ENCODE measurements around the gene FKRP. TPM values are rescaled to one million over a fixed set of nuclear protein-coding genes. Genes with fewer than 3 reads are reported as not detected.
"Not testable (repeated sequence)": the region's sequence is repeated elsewhere in the genome, so short reads cannot be mapped to it uniquely, and the experiment has no call there.

FKRP gene
- total RNA-seq, 1 experiment from 2014 or later, result 19.4 TPM

GRCh38 chr19:46760363-46760762, 14.5 kb downstream of the FKRP start:
- H3K36me3 ChIP-seq (ENCODE audit: control insufficient read depth in 1 of 2, insufficient read depth in 2 of 2, low read length in 2 of 2), result peaks cover 0 to 2% of the 10 kb centered on the region in 2 experiments; a peak in 1 of 4 replicates
- H3K27me3 ChIP-seq (ENCODE audit: insufficient read depth, low read length), result no peaks in the 10 kb centered on the region
- ATAC-seq (no peak), DNase-seq (ENCODE audit: low read depth, low spot score) (no peak)
- no peaks in the 10 kb centered on the region for H3K79me2 ChIP-seq (ENCODE audit: insufficient read depth, low read length)
- H3K4me3 ChIP-seq (replicated peaks in 1 of 2; ENCODE audit: low read depth in 1 of 2, low read length in 2 of 2), result no peak overlapping the region
- H3K27ac ChIP-seq (ENCODE audit: low read depth, low read length), result no peak overlapping the region
- ChIA-PET POLR2A (no interaction called here), CTCF (interaction anchor here (1.3 kb wide), 1 partner anchor 80 kb away, joined by 3 read pairs; no protein-coding TSS in a partner anchor), RAD21 (ENCODE audit: low non-redundant PET in 1 of 2, low total read pairs in 2 of 2, uncharacterized antibody in 2 of 2, unreplicated experiment in 2 of 2) (no interaction called here)
- no TSS peak for BruUV-seq (replicated peaks)
- TF ChIP-seq ZBTB33 (IDR thresholded peaks at IDR 0.05; ENCODE audit: extremely low read depth, insufficient replicate concordance, low read length), result no peak
- no peak for TF ChIP-seq ZNF274 (IDR thresholded peaks at IDR 0.05; ENCODE audit: low read depth, low read length)
- no peak for TF ChIP-seq YY1 (IDR thresholded peaks at IDR 0.05; ENCODE audit: extremely low read depth, insufficient replicate concordance, low read depth, low read length)
- no peak for TF ChIP-seq FOSL1 (IDR thresholded peaks at IDR 0.05; ENCODE audit: low read depth)
- peak overlapping the region; percentile 50; the same call in 1 of the 2 replicates for H3K4me2 ChIP-seq (ENCODE audit: low read length)
- intact Hi-C loops (cut with micrococcal nuclease), result no loop called here
- H4K20me1 ChIP-seq (ENCODE audit: insufficient read depth), result no peaks in the 10 kb centered on the region
- peaks cover 18 to 28% of the 10 kb centered on the region in 2 experiments for H3K4me1 ChIP-seq (ENCODE audit: control insufficient read depth in 1 of 2, insufficient read depth in 2 of 2, low read length in 2 of 2)
- no peak overlapping the region for H2AFZ ChIP-seq (ENCODE audit: low read depth, low read length, poor library complexity, severe bottlenecking)
- H3K9ac ChIP-seq (ENCODE audit: low read length), result no peak overlapping the region
- H3K9me3 ChIP-seq (ENCODE audit: control insufficient read depth in 1 of 2, insufficient read depth in 1 of 2, low read depth in 1 of 2, low read length in 2 of 2), result no peaks in the 10 kb centered on the region
- H3K9me2 ChIP-seq (ENCODE audit: insufficient read depth), result no peaks in the 10 kb centered on the region

GRCh38 chr19:46760897-46761296, 15.0 kb downstream of the FKRP start:
- H4K20me1 ChIP-seq (ENCODE audit: insufficient read depth); H3K9ac ChIP-seq (ENCODE audit: low read length); ATAC-seq; H3K4me3 ChIP-seq (replicated peaks in 1 of 2; ENCODE audit: low read depth in 1 of 2, low read length in 2 of 2); H3K9me3 ChIP-seq (ENCODE audit: control insufficient read depth in 1 of 2, insufficient read depth in 1 of 2, low read depth in 1 of 2, low read length in 2 of 2); H3K9me2 ChIP-seq (ENCODE audit: insufficient read depth); H3K36me3 ChIP-seq (ENCODE audit: control insufficient read depth in 1 of 2, insufficient read depth in 2 of 2, low read length in 2 of 2); DNase-seq (ENCODE audit: low read depth, low spot score); H2AFZ ChIP-seq (ENCODE audit: low read depth, low read length, poor library complexity, severe bottlenecking); RAD21 ChIA-PET (ENCODE audit: low non-redundant PET in 1 of 2, low total read pairs in 2 of 2, uncharacterized antibody in 2 of 2, unreplicated experiment in 2 of 2); H3K27me3 ChIP-seq (ENCODE audit: insufficient read depth, low read length); H3K27ac ChIP-seq (ENCODE audit: low read depth, low read length); H3K79me2 ChIP-seq (ENCODE audit: insufficient read depth, low read length); POLR2A ChIA-PET; BruUV-seq (replicated peaks); intact Hi-C loops (cut with micrococcal nuclease): not testable (repeated sequence)
- peaks cover 18 to 28% of the 10 kb centered on the region in 2 experiments for H3K4me1 ChIP-seq (ENCODE audit: control insufficient read depth in 1 of 2, insufficient read depth in 2 of 2, low read length in 2 of 2)
- CTCF ChIA-PET, result interaction anchor here (1.3 kb wide), 1 partner anchor 80 kb away, joined by 3 read pairs; no protein-coding TSS in a partner anchor
- H3K4me2 ChIP-seq (ENCODE audit: low read length), result peak overlapping the region; percentile 50
